SK-N-SH (cell line): ENCODE results near the gene ZEB1.
"Not testable (repeated sequence)": the region's sequence is repeated elsewhere in the genome, so short reads cannot be mapped to it uniquely, and the experiment has no call there.

Experiments used
- CTCF ChIP-seq: fragments of 200-600 bp; sonication (generic); IDR thresholded peaks from 2 replicates; pipeline ENCODE4 v1.6.1; 2017; ENCODE audit warnings: antibody characterized with exemption, mild to moderate bottlenecking, moderate library complexity
- EP300 ChIP-seq, 2 experiments: IDR thresholded peaks; 2 replicates each; pipeline versions ENCODE4 v1.4.0 to v1.6.1; 2012; ENCODE audit warnings: borderline replicate concordance in 1 of 2, low read depth in 1 of 2, low read length in 1 of 2
- JUND ChIP-seq: IDR thresholded peaks from 2 replicates; pipeline ENCODE4 v1.4.0; 2012
- MXI1 ChIP-seq: IDR thresholded peaks from 2 replicates; pipeline ENCODE4 v1.6.1; 2012; ENCODE audit warnings: mild to moderate bottlenecking, low read depth, low read length, improper control_type of control experiment
- RAD21 ChIP-seq: IDR thresholded peaks from 2 replicates; pipeline ENCODE4 v1.6.1; 2012; ENCODE audit warnings: mild to moderate bottlenecking, low read length
- TAF1 ChIP-seq: IDR thresholded peaks from 2 replicates; pipeline ENCODE4 v1.6.1; 2012; ENCODE audit warnings: low read depth, mild to moderate bottlenecking, low read length, moderate library complexity, borderline replicate concordance

- TF ChIP-seq CTCF; RAD21; TAF1; JUND; EP300 (IDR thresholded peaks at IDR 0.05; ENCODE audit: borderline replicate concordance in 1 of 2, low read depth in 1 of 2, low read length in 1 of 2); MXI1: not testable (repeated sequence)
Observed at GRCh38 chr10:31427334-31427733, 108.3 kb downstream of the ZEB1 start.
